Activated T-helper 1 cell treated with anti-CD3 and anti-CD28 coated beads, Interleukin-12 subunit alpha, Interleukin-12 subunit beta, Interleukin-2, Interleukin-4 antibody, amounts not matched to agents 30 ng/mL and 10 ng/mL and 1 ng/mL, durations not matched to agents 14 hours and 24 hours and 36 hours (primary cell): ENCODE results near the gene NCDN. TPM values are rescaled to one million over a fixed set of nuclear protein-coding genes. Genes with fewer than 3 reads are reported as not detected.
A peak's percentile ranks its signal among the peaks of the same experiment; 100 is the strongest.
"Not testable (repeated sequence)": the region's sequence is repeated elsewhere in the genome, so short reads cannot be mapped to it uniquely, and the experiment has no call there.

Experiments
- DNase-seq: peaks from one replicate; pipeline ENCODE4 v3.0.0; 2021; ENCODE audit warnings: low spot score
- H3K27ac Mint-ChIP-seq: one replicate; pipeline ENCODE4 v1.8.0; 2021; ENCODE audit warnings: mild to moderate bottlenecking, mixed read lengths
- H3K27me3 Mint-ChIP-seq: one replicate; pipeline ENCODE4 v1.8.0; 2022; ENCODE audit warnings: mild to moderate bottlenecking, moderate library complexity, mixed read lengths; ENCODE audit not compliant: insufficient read depth
- H3K36me3 Mint-ChIP-seq: one replicate; pipeline ENCODE4 v1.8.0; 2021; ENCODE audit warnings: low read depth, mixed read lengths
- H3K4me1 Mint-ChIP-seq: one replicate; pipeline ENCODE4 v1.8.0; 2021; ENCODE audit warnings: low read depth, mixed read lengths
- H3K4me3 Mint-ChIP-seq: one replicate; pipeline ENCODE4 v1.8.0; 2021; ENCODE audit warnings: mild to moderate bottlenecking, moderate library complexity, mixed read lengths
- H3K9me3 Mint-ChIP-seq: one replicate; pipeline ENCODE4 v1.8.0; 2021; ENCODE audit warnings: mixed read lengths
- intact Hi-C: fragments of 100-400 bp; cut with micrococcal nuclease; formaldehyde crosslinking; loops from one replicate; pipeline ENCODE4 v1.15.1; 2024
- total RNA-seq: library from RNA; stranded (reverse); gene quantifications from 2 replicates; pipeline ENCODE4 v1.2.3, GENCODE V29; 2022

NCDN gene
- total RNA-seq, 1 donor from 2014 or later = 45.1 TPM

- DNase-seq = no peak
- Mint-ChIP-seq H3K27ac (no peak overlapping the region), H3K36me3 (peaks cover 6% of the 10 kb centered on the region), H3K4me3 (no peak overlapping the region), H3K9me3 (no peaks in the 10 kb centered on the region), H3K27me3 (peaks cover 42% of the 10 kb centered on the region), H3K4me1 (peaks cover 27% of the 10 kb centered on the region)
- intact Hi-C loops = loop anchor here (5.0 kb wide), 1 partner anchor 67 kb away; the partner anchor contains the start of gene PSMB2
Observed at GRCh38 chr1:35575416-35575958, 17.9 kb downstream of the NCDN start.

GRCh38 chr1:35576061-35576765, 18.6 kb downstream of the NCDN start:
- DNase-seq = no peak
- Mint-ChIP-seq H3K27ac (peak overlapping the region; percentile 52), H3K4me3 (peak overlapping the region; percentile 71), H3K36me3 (peaks cover 6% of the 10 kb centered on the region), H3K27me3 (peaks cover 39% of the 10 kb centered on the region), H3K9me3 (no peaks in the 10 kb centered on the region), H3K4me1 (peaks cover 27% of the 10 kb centered on the region)
- intact Hi-C loops = loop anchor here (5.0 kb wide), 1 partner anchor 66 kb away; the partner anchor contains the start of gene PSMB2

DNA sequence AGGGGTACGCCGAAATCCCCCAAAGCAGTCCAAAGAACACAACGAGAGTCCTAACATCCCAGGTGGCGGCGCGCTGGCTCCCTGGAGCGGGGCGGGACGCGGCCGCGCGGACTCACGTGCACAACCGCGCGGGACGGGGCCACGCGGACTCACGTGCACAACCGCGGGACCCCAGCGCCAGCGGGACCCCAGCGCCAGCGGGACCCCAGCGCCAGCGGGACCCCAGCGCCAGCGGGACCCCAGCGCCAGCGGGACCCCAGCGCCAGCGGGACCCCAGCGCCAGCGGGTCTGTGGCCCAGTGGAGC, 19.1 kb downstream of the NCDN start:
- H3K36me3 Mint-ChIP-seq, DNase-seq, H3K9me3 Mint-ChIP-seq: not testable (repeated sequence)
- Mint-ChIP-seq H3K27ac (peak overlapping the region; percentile 52), H3K4me1 (peaks cover 27% of the 10 kb centered on the region), H3K4me3 (peak overlapping the region; percentile 71), H3K27me3 (peaks cover 34% of the 10 kb centered on the region)
- intact Hi-C loops = loop anchor here (5.0 kb wide), 1 partner anchor 66 kb away; the partner anchor contains the start of gene PSMB2

- peaks cover 27% of the 10 kb centered on the region for H3K4me1 Mint-ChIP-seq
- H3K4me3 Mint-ChIP-seq = peak overlapping the region; percentile 76
- H3K9me3 Mint-ChIP-seq = no peaks in the 10 kb centered on the region
- H3K27me3 Mint-ChIP-seq = peaks cover 28% of the 10 kb centered on the region
- intact Hi-C loops = loop anchor here (5.0 kb wide), 1 partner anchor 65 kb away; the partner anchor contains the start of gene PSMB2
- peak overlapping the region; percentile 21 for H3K27ac Mint-ChIP-seq
- H3K36me3 Mint-ChIP-seq = peaks cover 5% of the 10 kb centered on the region
- DNase-seq = peak; percentile 56
Observed at GRCh38 chr1:35577071-35577998, 19.7 kb downstream of the NCDN start.

- Mint-ChIP-seq H3K36me3 (peaks cover 4% of the 10 kb centered on the region), H3K4me1 (peaks cover 14% of the 10 kb centered on the region), H3K27ac (no peak overlapping the region), H3K27me3 (peaks cover 9% of the 10 kb centered on the region), H3K9me3 (no peaks in the 10 kb centered on the region), H3K4me3 (no peak overlapping the region)
- DNase-seq = no peak
- intact Hi-C loops = no loop called here
Observed at GRCh38 chr1:35580949-35581388, 23.4 kb downstream of the NCDN start.

GRCh38 chr1:35581621-35582020, 24.0 kb downstream of the NCDN start:
- H3K27ac Mint-ChIP-seq, H3K4me1 Mint-ChIP-seq, H3K36me3 Mint-ChIP-seq, intact Hi-C loops, H3K27me3 Mint-ChIP-seq, DNase-seq, H3K4me3 Mint-ChIP-seq, H3K9me3 Mint-ChIP-seq: not testable (repeated sequence)

GRCh38 chr1:35585281-35585680, 27.7 kb downstream of the NCDN start:
- no peak overlapping the region for H3K4me3 Mint-ChIP-seq
- no peaks in the 10 kb centered on the region for H3K4me1 Mint-ChIP-seq
- intact Hi-C loops = no loop called here
- no peak overlapping the region for H3K27ac Mint-ChIP-seq
- H3K9me3 Mint-ChIP-seq = no peaks in the 10 kb centered on the region
- no peaks in the 10 kb centered on the region for H3K36me3 Mint-ChIP-seq
- no peak for DNase-seq
- no peaks in the 10 kb centered on the region for H3K27me3 Mint-ChIP-seq

GRCh38 chr1:35585805-35586204, 28.2 kb downstream of the NCDN start:
- H3K4me1 Mint-ChIP-seq, DNase-seq, H3K27ac Mint-ChIP-seq, H3K36me3 Mint-ChIP-seq, intact Hi-C loops, H3K27me3 Mint-ChIP-seq, H3K4me3 Mint-ChIP-seq, H3K9me3 Mint-ChIP-seq: not testable (repeated sequence)

- H3K27ac Mint-ChIP-seq = no peak overlapping the region
- intact Hi-C loops = no loop called here
- no peaks in the 10 kb centered on the region for H3K27me3 Mint-ChIP-seq
- H3K36me3 Mint-ChIP-seq = no peaks in the 10 kb centered on the region
- H3K4me1 Mint-ChIP-seq = no peaks in the 10 kb centered on the region
- H3K9me3 Mint-ChIP-seq = no peaks in the 10 kb centered on the region
- no peak for DNase-seq
- H3K4me3 Mint-ChIP-seq = no peak overlapping the region
Observed at GRCh38 chr1:35586808-35587207, 29.2 kb downstream of the NCDN start.

DNA sequence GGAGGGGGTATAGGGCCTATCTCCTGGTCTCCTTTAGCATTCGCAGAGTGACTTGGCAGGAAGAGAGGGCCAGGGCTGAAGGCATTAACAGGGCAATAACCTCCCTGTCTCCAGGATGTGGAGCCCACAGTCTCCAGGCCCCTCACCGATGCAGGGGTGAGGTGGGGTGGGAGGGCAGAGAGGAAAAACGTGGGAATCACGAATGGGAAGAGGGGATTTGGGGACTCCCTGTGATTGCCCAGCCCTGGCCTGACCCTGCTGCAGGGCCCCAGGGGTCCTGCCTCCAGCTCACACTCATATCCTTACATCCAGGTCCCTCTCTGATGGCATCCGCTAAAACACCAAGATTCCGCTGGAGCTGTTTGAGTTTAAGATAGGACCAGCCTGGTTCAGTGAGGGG, 30.1 kb downstream of the NCDN start:
- DNase-seq = no peak
- no peaks in the 10 kb centered on the region for H3K36me3 Mint-ChIP-seq
- H3K27ac Mint-ChIP-seq = no peak overlapping the region
- H3K9me3 Mint-ChIP-seq = no peaks in the 10 kb centered on the region
- H3K4me3 Mint-ChIP-seq = no peak overlapping the region
- H3K4me1 Mint-ChIP-seq = no peaks in the 10 kb centered on the region
- intact Hi-C loops = no loop called here
- H3K27me3 Mint-ChIP-seq = no peaks in the 10 kb centered on the region

GRCh38 chr1:35588197-35588910, 30.8 kb downstream of the NCDN start:
- Mint-ChIP-seq H3K9me3 (no peaks in the 10 kb centered on the region), H3K27ac (no peak overlapping the region), H3K27me3 (no peaks in the 10 kb centered on the region), H3K4me1 (no peaks in the 10 kb centered on the region), H3K4me3 (no peak overlapping the region), H3K36me3 (no peaks in the 10 kb centered on the region)
- intact Hi-C loops = no loop called here
- DNase-seq = no peak

- no peaks in the 10 kb centered on the region for H3K4me1 Mint-ChIP-seq
- H3K4me3 Mint-ChIP-seq = no peak overlapping the region
- no peaks in the 10 kb centered on the region for H3K27me3 Mint-ChIP-seq
- no peak overlapping the region for H3K27ac Mint-ChIP-seq
- intact Hi-C loops = no loop called here
- H3K9me3 Mint-ChIP-seq = no peaks in the 10 kb centered on the region
- DNase-seq = no peak
- no peaks in the 10 kb centered on the region for H3K36me3 Mint-ChIP-seq
Observed at GRCh38 chr1:35589516-35590427, 32.2 kb downstream of the NCDN start.
